ENCODE data around the gene DNAH14. TPM values are rescaled to one million over a fixed set of nuclear protein-coding genes. Genes with fewer than 3 reads are reported as not detected.

Gene DNAH14
- polyA plus RNA-seq, 4 donors = 1.4 to 12.9 (median 3.9) TPM; not detected in 1

DNA sequence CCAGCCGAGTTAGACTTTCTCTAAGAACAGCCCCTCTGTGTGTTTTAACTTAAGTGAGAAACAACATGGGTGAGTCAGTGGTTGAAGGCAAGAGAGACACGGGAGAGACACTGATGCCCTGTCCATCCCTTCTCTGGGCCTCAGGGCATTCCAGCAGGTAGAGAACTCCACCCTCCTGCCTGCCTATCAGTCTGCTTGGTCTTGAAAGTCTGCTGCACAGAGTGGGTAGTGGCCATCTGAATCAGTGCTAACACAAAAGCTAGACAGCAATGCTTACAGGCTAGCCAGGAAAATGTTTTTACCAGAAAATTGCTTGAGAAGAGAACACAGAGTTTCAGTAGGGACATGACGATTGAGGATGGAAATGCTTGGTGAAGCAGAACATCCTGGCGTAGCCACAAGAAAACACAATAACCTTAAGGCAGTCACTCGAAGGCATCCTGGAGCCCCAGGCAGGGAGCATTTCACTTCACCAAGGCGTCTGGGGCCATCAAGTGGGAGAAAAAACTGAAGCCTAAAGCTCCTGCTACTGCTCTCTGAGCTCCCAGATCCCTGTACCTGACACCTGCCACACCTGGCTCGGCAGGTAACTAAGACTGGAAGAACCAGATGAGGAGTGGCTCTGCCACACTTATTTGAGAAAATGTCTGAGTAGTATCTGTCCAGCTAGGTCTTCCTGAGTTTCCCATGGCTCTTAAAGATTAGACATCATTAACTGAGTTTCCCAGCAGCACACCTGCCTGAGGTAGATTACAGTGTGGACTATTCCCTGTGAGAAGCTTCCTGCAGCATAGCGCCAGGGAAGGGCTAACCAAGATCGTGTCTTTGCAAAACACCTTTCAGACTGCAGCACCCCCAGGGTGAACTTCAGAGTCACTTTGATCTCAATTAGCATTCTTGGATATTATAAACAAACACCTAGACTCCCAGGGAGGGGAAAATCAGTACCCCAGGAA, 516.4 kb downstream of the DNAH14 start:
- Histone ChIP-seq H3K27ac (ENCODE audit: low read depth in 1 of 3, low read length in 2 of 3) (peak overlapping the region; percentile 48 to 96 (median 60)), H3K27me3 (ENCODE audit: control insufficient read depth in 3 of 3, insufficient read depth in 3 of 3, low read length in 3 of 3) (no peaks in the 10 kb centered on the region), H3K9me3 (ENCODE audit: control insufficient read depth in 2 of 2, insufficient read depth in 1 of 2, low read depth in 1 of 2, low read length in 1 of 2) (no peaks in the 10 kb centered on the region), H3K4me3 (ENCODE audit: low read depth in 1 of 3, low read length in 3 of 3) (no peak overlapping the region), H3K36me3 (ENCODE audit: control insufficient read depth in 3 of 3, insufficient read depth in 2 of 3, low read depth in 1 of 3, low read length in 3 of 3) (no peaks in the 10 kb centered on the region), H3K4me1 (ENCODE audit: control insufficient read depth in 3 of 3, insufficient read depth in 2 of 3, low read depth in 1 of 3, low read length in 2 of 3) (peaks cover 4 to 60% (median 17%) of the 10 kb centered on the region in 3 donors)
- 19 to 48% (median 37%) methylated on average over 9 of the region's 9 CpGs for WGBS, 3 donors
- FAIRE-seq (no peak), DNase-seq (peak; percentile 54 to 63)

DNA sequence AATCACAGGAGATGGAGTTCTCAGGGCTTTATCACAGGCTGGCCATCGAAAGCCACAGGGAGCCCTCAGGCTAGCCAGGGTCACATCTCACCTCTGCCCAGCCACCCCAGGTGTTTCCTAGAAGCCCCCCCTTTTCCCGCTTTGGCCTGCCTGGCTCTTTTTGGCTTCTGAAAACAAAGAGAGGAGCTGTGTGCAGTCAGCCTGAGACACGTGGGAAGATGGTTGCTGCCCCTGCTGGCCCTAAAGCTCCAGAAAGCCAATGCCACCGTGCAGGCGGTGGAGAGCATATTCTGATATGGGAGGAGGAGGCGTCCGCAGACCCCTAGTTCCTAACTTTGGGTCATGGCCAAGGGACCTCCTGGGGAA, 517.1 kb downstream of the DNAH14 start:
- Histone ChIP-seq H3K4me1 (ENCODE audit: control insufficient read depth in 3 of 3, insufficient read depth in 2 of 3, low read depth in 1 of 3, low read length in 2 of 3) (peaks cover 4 to 54% (median 17%) of the 10 kb centered on the region in 3 donors), H3K36me3 (ENCODE audit: control insufficient read depth in 3 of 3, insufficient read depth in 2 of 3, low read depth in 1 of 3, low read length in 3 of 3) (no peaks in the 10 kb centered on the region), H3K27ac (ENCODE audit: low read depth in 1 of 3, low read length in 2 of 3) (peak overlapping the region; percentile 48 to 96 (median 60)), H3K9me3 (ENCODE audit: control insufficient read depth in 2 of 2, insufficient read depth in 1 of 2, low read depth in 1 of 2, low read length in 1 of 2) (no peaks in the 10 kb centered on the region), H3K4me3 (ENCODE audit: low read depth in 1 of 3, low read length in 3 of 3) (no peak overlapping the region), H3K27me3 (ENCODE audit: control insufficient read depth in 3 of 3, insufficient read depth in 3 of 3, low read length in 3 of 3) (no peaks in the 10 kb centered on the region)
- 36 to 61% (median 61%) methylated on average over 7 of the region's 7 CpGs for WGBS, 3 donors
- DNase-seq (no peak), FAIRE-seq (no peak)

GRCh38 chr1:225446981-225447615, 517.6 kb downstream of the DNAH14 start:
- H3K9me3 ChIP-seq (ENCODE audit: control insufficient read depth in 2 of 2, insufficient read depth in 1 of 2, low read depth in 1 of 2, low read length in 1 of 2) = no peaks in the 10 kb centered on the region
- H3K4me3 ChIP-seq (ENCODE audit: low read depth in 1 of 3, low read length in 3 of 3) = no peak overlapping the region
- FAIRE-seq = no peak
- no peak for DNase-seq
- H3K27ac ChIP-seq (ENCODE audit: low read depth in 1 of 3, low read length in 2 of 3) = peak overlapping the region in 2 of 3 donors; percentile 60 to 96
- no peaks in the 10 kb centered on the region for H3K27me3 ChIP-seq (ENCODE audit: control insufficient read depth in 3 of 3, insufficient read depth in 3 of 3, low read length in 3 of 3)
- H3K36me3 ChIP-seq (ENCODE audit: control insufficient read depth in 3 of 3, insufficient read depth in 2 of 3, low read depth in 1 of 3, low read length in 3 of 3) = no peaks in the 10 kb centered on the region
- 65 to 76% (median 71%) methylated on average over 9 of the region's 9 CpGs for WGBS, 3 donors
- H3K4me1 ChIP-seq (ENCODE audit: control insufficient read depth in 3 of 3, insufficient read depth in 2 of 3, low read depth in 1 of 3, low read length in 2 of 3) = peaks cover 3 to 48% (median 17%) of the 10 kb centered on the region in 3 donors

GRCh38 chr1:225447650-225448089, 518.2 kb downstream of the DNAH14 start:
- WGBS, 3 donors = 50 to 69% (median 62%) methylated on average over 8 of the region's 8 CpGs
- FAIRE-seq = no peak
- no peaks in the 10 kb centered on the region for H3K27me3 ChIP-seq (ENCODE audit: control insufficient read depth in 3 of 3, insufficient read depth in 3 of 3, low read length in 3 of 3)
- H3K4me3 ChIP-seq (ENCODE audit: low read depth in 1 of 3, low read length in 3 of 3) = no peak overlapping the region
- H3K9me3 ChIP-seq (ENCODE audit: control insufficient read depth in 2 of 2, insufficient read depth in 1 of 2, low read depth in 1 of 2, low read length in 1 of 2) = no peaks in the 10 kb centered on the region
- no peaks in the 10 kb centered on the region for H3K36me3 ChIP-seq (ENCODE audit: control insufficient read depth in 3 of 3, insufficient read depth in 2 of 3, low read depth in 1 of 3, low read length in 3 of 3)
- H3K27ac ChIP-seq (ENCODE audit: low read depth in 1 of 3, low read length in 2 of 3) = peak overlapping the region in 2 of 3 donors; percentile 68 to 96
- DNase-seq = no peak
- peaks cover 2 to 43% (median 17%) of the 10 kb centered on the region in 3 donors for H3K4me1 ChIP-seq (ENCODE audit: control insufficient read depth in 3 of 3, insufficient read depth in 2 of 3, low read depth in 1 of 3, low read length in 2 of 3)

DNA sequence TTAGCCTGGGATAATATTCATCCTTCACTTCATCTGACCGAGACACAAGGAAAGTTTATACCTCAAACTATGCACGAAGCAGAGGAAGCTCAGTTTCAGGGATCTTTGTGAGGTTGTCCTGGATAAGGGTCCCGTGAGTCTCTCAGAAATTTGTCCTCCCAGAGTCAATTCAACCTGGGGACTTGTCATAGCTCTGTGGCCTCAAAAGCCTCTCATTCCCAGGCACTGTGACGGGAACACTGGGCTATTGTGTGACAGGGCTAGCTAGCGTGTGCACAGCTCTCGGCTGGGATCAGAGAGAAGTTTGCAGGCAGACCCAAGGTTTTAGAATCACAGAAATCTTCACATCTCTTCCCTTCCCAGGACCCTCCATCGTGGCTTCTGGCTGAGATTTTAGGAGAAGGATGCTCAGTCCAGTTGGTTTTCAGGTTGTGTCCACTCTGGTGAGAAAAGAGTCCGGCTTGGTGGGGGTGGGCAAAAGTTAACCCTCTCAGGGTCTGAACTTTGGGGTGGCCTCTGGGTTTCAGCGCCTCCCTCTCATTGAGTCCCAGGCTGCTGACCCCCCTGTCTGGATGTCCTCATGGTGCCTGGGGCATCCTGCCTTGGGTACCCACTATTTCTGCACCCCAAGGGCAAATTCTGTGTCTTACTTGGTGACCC, 518.8 kb downstream of the DNAH14 start:
- Histone ChIP-seq H3K4me1 (ENCODE audit: control insufficient read depth in 3 of 3, insufficient read depth in 2 of 3, low read depth in 1 of 3, low read length in 2 of 3) (peaks cover 2 to 37% (median 14%) of the 10 kb centered on the region in 3 donors), H3K9me3 (ENCODE audit: control insufficient read depth in 2 of 2, insufficient read depth in 1 of 2, low read depth in 1 of 2, low read length in 1 of 2) (no peaks in the 10 kb centered on the region), H3K4me3 (ENCODE audit: low read depth in 1 of 3, low read length in 3 of 3) (no peak overlapping the region), H3K27ac (ENCODE audit: low read depth in 1 of 3, low read length in 2 of 3) (peak overlapping the region in 2 of 3 donors; percentile 68 to 79), H3K36me3 (ENCODE audit: control insufficient read depth in 3 of 3, insufficient read depth in 2 of 3, low read depth in 1 of 3, low read length in 3 of 3) (no peaks in the 10 kb centered on the region), H3K27me3 (ENCODE audit: control insufficient read depth in 3 of 3, insufficient read depth in 3 of 3, low read length in 3 of 3) (no peaks in the 10 kb centered on the region)
- WGBS, 3 donors = 67 to 86% (median 84%) methylated on average over 9 of the region's 9 CpGs
- DNase-seq = no peak
- FAIRE-seq = no peak

Measured in small intestine (tissue), 7 donors.